ENCODE results near the gene CELA2A. TPM values are rescaled to one million over a fixed set of nuclear protein-coding genes. Genes with fewer than 3 reads are reported as not detected.

The CELA2A gene
- not detected in 2 replicates for total RNA-seq (2021)
- not detected for Bru-seq, nascent RNA
- BruChase-seq, experiment 1, labeled RNA remaining after a 2-hour chase = percentile 3 among the genes with signal in this experiment
- percentile 5 among the genes with signal in this experiment for BruChase-seq, experiment 2, labeled RNA remaining after a 6-hour chase
- long read RNA-seq = 0 reads

DNA sequence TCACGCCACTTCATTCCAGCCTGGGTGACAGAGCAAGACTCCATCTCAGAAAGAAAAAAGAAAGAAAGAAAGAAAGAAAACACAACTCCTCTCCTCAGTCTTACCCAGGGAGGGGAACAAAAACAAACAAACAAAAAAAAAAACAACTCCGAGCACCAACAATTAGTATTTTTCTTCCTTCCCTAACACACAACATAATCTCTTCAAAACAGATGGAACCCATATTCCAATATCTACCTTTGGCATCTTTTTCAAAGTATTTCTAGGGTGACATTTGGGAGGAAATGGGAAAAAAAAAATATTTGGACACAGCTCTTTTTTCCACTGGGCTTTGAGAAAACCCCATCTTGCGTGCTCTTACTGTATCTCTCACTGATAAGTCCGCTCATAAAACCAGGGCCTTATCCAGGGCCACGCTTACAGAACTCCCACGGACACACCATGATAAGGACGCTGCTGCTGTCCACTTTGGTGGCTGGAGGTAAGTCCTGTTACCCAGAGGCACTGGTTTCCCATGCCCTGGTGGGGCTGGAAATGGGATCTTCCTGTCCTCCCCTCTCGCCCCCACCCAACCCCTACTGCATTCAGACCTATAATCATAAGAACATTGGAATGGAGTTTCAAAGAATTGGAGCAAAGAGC, at the start of gene CELA2A:
Gene CELA2A (plus strand): TSS at position 420 of the 642 bp plus-strand sequence. CDS start 22 bp downstream, at position 442.
- Histone ChIP-seq H3K4me3 (ENCODE audit: low read depth, low read length, poor library complexity, severe bottlenecking) (no peak within 1 kb of the TSS), H3K9me3 (ENCODE audit: low read depth, low read length, poor library complexity, severe bottlenecking) (no peaks in the 10 kb centered on the region), H3K36me3 (ENCODE audit: insufficient read depth, low read length, poor library complexity, severe bottlenecking) (no peaks in the 10 kb centered on the region), H3K4me1 (ENCODE audit: insufficient read depth, low read length, poor library complexity, severe bottlenecking) (peaks cover 13% of the 10 kb centered on the region), H3K27me3 (replicated peaks; ENCODE audit: insufficient read depth, low read depth, low read length, poor library complexity) (no peaks in the 10 kb centered on the region), H3K27ac (ENCODE audit: low read depth, low read length, poor library complexity, severe bottlenecking) (no peak within 1 kb of the TSS)
- POLR2A ChIA-PET (ENCODE audit: low non-redundant PET) = no interaction called here
- CTCF ChIA-PET = interaction anchor here (0.6 kb wide), 1 partner anchor 184 kb away, joined by 4 read pairs; no protein-coding TSS in a partner anchor
- DNase-seq (ENCODE audit: low spot score) = no peak
- intact Hi-C loops (cut with micrococcal nuclease; ENCODE audit: unreplicated experiment) = no loop called here
- TF ChIP-seq, protein P1, sequence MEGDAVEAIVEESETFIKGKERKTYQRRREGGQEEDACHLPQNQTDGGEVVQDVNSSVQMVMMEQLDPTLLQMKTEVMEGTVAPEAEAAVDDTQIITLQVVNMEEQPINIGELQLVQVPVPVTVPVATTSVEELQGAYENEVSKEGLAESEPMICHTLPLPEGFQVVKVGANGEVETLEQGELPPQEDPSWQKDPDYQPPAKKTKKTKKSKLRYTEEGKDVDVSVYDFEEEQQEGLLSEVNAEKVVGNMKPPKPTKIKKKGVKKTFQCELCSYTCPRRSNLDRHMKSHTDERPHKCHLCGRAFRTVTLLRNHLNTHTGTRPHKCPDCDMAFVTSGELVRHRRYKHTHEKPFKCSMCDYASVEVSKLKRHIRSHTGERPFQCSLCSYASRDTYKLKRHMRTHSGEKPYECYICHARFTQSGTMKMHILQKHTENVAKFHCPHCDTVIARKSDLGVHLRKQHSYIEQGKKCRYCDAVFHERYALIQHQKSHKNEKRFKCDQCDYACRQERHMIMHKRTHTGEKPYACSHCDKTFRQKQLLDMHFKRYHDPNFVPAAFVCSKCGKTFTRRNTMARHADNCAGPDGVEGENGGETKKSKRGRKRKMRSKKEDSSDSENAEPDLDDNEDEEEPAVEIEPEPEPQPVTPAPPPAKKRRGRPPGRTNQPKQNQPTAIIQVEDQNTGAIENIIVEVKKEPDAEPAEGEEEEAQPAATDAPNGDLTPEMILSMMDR (conservative IDR thresholded peaks at IDR 0.05; ENCODE audit: low read depth, low read length) = no peak
- TF ChIP-seq EZH2 (IDR thresholded peaks at IDR 0.05; ENCODE audit: borderline replicate concordance, low read depth, low read length, poor library complexity, severe bottlenecking) = no peak
- BruUV-seq (replicated peaks) = no TSS peak

GRCh38 chr1:15407580-15407979, 49.0 kb upstream of the CELA2A start:
- DNase-seq (ENCODE audit: low spot score) = no peak
- H3K4me1 ChIP-seq (ENCODE audit: insufficient read depth, low read length, poor library complexity, severe bottlenecking) = peaks cover 13% of the 10 kb centered on the region
- H3K27me3 ChIP-seq (replicated peaks; ENCODE audit: insufficient read depth, low read depth, low read length, poor library complexity) = no peaks in the 10 kb centered on the region
- TF ChIP-seq EZH2 (IDR thresholded peaks at IDR 0.05; ENCODE audit: borderline replicate concordance, low read depth, low read length, poor library complexity, severe bottlenecking) = no peak
- TF ChIP-seq, protein P1 (conservative IDR thresholded peaks at IDR 0.05; ENCODE audit: low read depth, low read length) = no peak
- no TSS peak for BruUV-seq (replicated peaks)
- H3K27ac ChIP-seq (ENCODE audit: low read depth, low read length, poor library complexity, severe bottlenecking) = no peak overlapping the region
- CTCF ChIA-PET = no interaction called here
- no peaks in the 10 kb centered on the region for H3K9me3 ChIP-seq (ENCODE audit: low read depth, low read length, poor library complexity, severe bottlenecking)
- no peak overlapping the region for H3K4me3 ChIP-seq (ENCODE audit: low read depth, low read length, poor library complexity, severe bottlenecking)
- no peaks in the 10 kb centered on the region for H3K36me3 ChIP-seq (ENCODE audit: insufficient read depth, low read length, poor library complexity, severe bottlenecking)
- POLR2A ChIA-PET (ENCODE audit: low non-redundant PET) = no interaction called here
- intact Hi-C loops (cut with micrococcal nuclease; ENCODE audit: unreplicated experiment) = no loop called here

- Histone ChIP-seq H3K4me1 (ENCODE audit: insufficient read depth, low read length, poor library complexity, severe bottlenecking) (peaks cover 13% of the 10 kb centered on the region), H3K36me3 (ENCODE audit: insufficient read depth, low read length, poor library complexity, severe bottlenecking) (no peaks in the 10 kb centered on the region), H3K4me3 (ENCODE audit: low read depth, low read length, poor library complexity, severe bottlenecking) (peak overlapping the region; percentile 96), H3K27ac (ENCODE audit: low read depth, low read length, poor library complexity, severe bottlenecking) (peak overlapping the region; percentile 78), H3K27me3 (replicated peaks; ENCODE audit: insufficient read depth, low read depth, low read length, poor library complexity) (no peaks in the 10 kb centered on the region), H3K9me3 (ENCODE audit: low read depth, low read length, poor library complexity, severe bottlenecking) (no peaks in the 10 kb centered on the region)
- ChIA-PET POLR2A (ENCODE audit: low non-redundant PET) (no interaction called here), CTCF (no interaction called here)
- TF ChIP-seq EZH2 (IDR thresholded peaks at IDR 0.05; ENCODE audit: borderline replicate concordance, low read depth, low read length, poor library complexity, severe bottlenecking) = no peak
- TF ChIP-seq, protein P1 (conservative IDR thresholded peaks at IDR 0.05; ENCODE audit: low read depth, low read length) = no peak
- no TSS peak for BruUV-seq (replicated peaks)
- DNase-seq (ENCODE audit: low spot score) = no peak
- intact Hi-C loops (cut with micrococcal nuclease; ENCODE audit: unreplicated experiment) = no loop called here
Observed at GRCh38 chr1:15408890-15409387, 47.6 kb upstream of the CELA2A start.

Measured in A673 (cell line).